ENCODE results near the gene ATP11A. TPM values are rescaled to one million over a fixed set of nuclear protein-coding genes. Genes with fewer than 3 reads are reported as not detected.

ATP11A gene
- total RNA-seq, 1 experiment from 2014 or later: 80.4 TPM

DNA sequence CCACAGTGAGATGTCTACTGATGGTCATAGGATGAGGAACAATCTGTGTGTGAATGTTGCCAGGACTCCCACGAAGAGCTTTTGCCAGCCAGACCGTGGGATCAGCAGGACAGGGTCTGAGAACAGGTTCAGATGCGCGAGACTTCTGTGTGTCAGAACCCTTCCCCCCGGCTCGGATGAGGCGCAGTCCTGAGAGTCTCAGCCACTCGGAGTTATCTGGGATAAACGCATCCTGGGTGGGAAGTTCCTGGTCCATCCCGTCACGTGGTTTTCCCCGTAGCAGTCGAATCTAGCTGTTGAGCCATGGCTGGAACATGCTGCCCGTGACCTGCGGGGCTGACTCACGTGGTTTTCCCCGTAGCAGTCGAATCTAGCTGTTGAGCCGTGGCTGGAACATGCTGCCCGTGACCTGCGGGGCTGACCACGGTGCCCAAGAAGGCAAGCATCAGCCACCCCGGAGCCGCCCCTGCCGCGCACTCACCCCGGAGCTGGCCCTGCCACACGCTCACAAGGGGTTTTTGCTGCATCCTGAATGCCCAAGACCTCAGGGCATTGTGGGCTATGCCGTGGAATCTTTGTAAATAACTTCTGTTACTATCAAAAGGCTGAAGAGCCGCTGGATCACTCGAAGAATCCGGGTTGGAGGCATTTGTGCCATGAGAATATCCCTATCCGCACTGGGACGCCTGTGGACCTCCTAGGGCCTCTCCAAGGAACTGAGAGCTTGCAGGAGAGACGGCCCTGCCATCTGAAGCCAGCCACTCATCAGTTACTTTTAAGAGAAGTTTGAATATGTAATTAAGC, 148.4 kb downstream of the ATP11A start (continued):
- TF ChIP-seq POLR2A (IDR thresholded peaks at IDR 0.05; ENCODE audit: borderline replicate concordance, extremely low read depth, insufficient read depth, insufficient read length): no peak
- no peak for TF ChIP-seq SRF (IDR thresholded peaks at IDR 0.05; ENCODE audit: low read depth)

- ChIA-PET POLR2A (no interaction called here), RAD21 (ENCODE audit: low non-redundant PET in 1 of 2, low total read pairs in 2 of 2, uncharacterized antibody in 2 of 2, unreplicated experiment in 2 of 2) (no interaction called here), CTCF (no interaction called here)
- Histone ChIP-seq H2AFZ (ENCODE audit: low read depth, low read length, poor library complexity, severe bottlenecking) (no peak overlapping the region), H3K9me3 (ENCODE audit: control insufficient read depth in 1 of 2, insufficient read depth in 1 of 2, low read depth in 1 of 2, low read length in 2 of 2) (no peaks in the 10 kb centered on the region), H3K27ac (ENCODE audit: low read depth, low read length) (no peak overlapping the region), H3K79me2 (ENCODE audit: insufficient read depth, low read length) (no peaks in the 10 kb centered on the region), H3K9ac (ENCODE audit: low read length) (no peak overlapping the region), H3K36me3 (ENCODE audit: control insufficient read depth in 1 of 2, insufficient read depth in 2 of 2, low read length in 2 of 2) (peaks cover 7 to 23% of the 10 kb centered on the region in 2 experiments; a peak in 3 of 4 replicates), H4K20me1 (ENCODE audit: insufficient read depth) (no peaks in the 10 kb centered on the region), H3K4me3 (replicated peaks in 1 of 2; ENCODE audit: low read depth in 1 of 2, low read length in 2 of 2) (no peak overlapping the region), H3K4me1 (ENCODE audit: control insufficient read depth in 1 of 2, insufficient read depth in 2 of 2, low read length in 2 of 2) (no peaks in the 10 kb centered on the region), H3K9me2 (ENCODE audit: insufficient read depth) (no peaks in the 10 kb centered on the region), H3K27me3 (ENCODE audit: insufficient read depth, low read length) (no peaks in the 10 kb centered on the region), H3K4me2 (ENCODE audit: low read length) (no peak overlapping the region)
- DNase-seq (ENCODE audit: low read depth, low spot score) (no peak), ATAC-seq (no peak)
- no TSS peak for BruUV-seq (replicated peaks)
- intact Hi-C loops (cut with micrococcal nuclease): no loop called here
- TF ChIP-seq YY1 (IDR thresholded peaks at IDR 0.05; ENCODE audit: extremely low read depth, insufficient replicate concordance, low read depth, low read length) (no peak), RAD21 (IDR thresholded peaks at IDR 0.05; ENCODE audit: low read depth) (no peak), TCF7L2 (IDR thresholded peaks at IDR 0.05; ENCODE audit: borderline replicate concordance, extremely low read depth, insufficient read depth, insufficient read length) (no peak), ZFX (IDR thresholded peaks at IDR 0.05) (no peak), SIN3A (IDR thresholded peaks at IDR 0.05; ENCODE audit: low read depth) (no peak), CBX3 (IDR thresholded peaks at IDR 0.05; ENCODE audit: low read depth) (no peak), CEBPB (IDR thresholded peaks at IDR 0.05; ENCODE audit: low read depth) (no peak), EZH2 (IDR thresholded peaks at IDR 0.05) (no peak), ELF1 (IDR thresholded peaks at IDR 0.05; ENCODE audit: borderline replicate concordance, low read depth) (no peak), FOSL1 (IDR thresholded peaks at IDR 0.05; ENCODE audit: low read depth) (no peak), EZH2phosphoT487 (IDR thresholded peaks at IDR 0.05; ENCODE audit: borderline replicate concordance) (no peak), ZNF274 (IDR thresholded peaks at IDR 0.05; ENCODE audit: low read depth, low read length) (no peak), CTCF (IDR thresholded peaks at IDR 0.05 in 2 of 3, conservative IDR thresholded peaks at IDR 0.05 in 1 of 3; ENCODE audit: borderline replicate concordance in 1 of 3, insufficient read depth in 1 of 3, low read depth in 2 of 3, low read length in 2 of 3) (no peak), EGR1 (IDR thresholded peaks at IDR 0.05; ENCODE audit: low read depth) (no peak), REST (IDR thresholded peaks at IDR 0.05; ENCODE audit: low read depth) (no peak), JUND (IDR thresholded peaks at IDR 0.05) (no peak), SRF (IDR thresholded peaks at IDR 0.05; ENCODE audit: low read depth) (no peak), POLR2A (IDR thresholded peaks at IDR 0.05; ENCODE audit: borderline replicate concordance, extremely low read depth, insufficient read depth, insufficient read length) (no peak)
- TF ChIP-seq, protein P1, sequence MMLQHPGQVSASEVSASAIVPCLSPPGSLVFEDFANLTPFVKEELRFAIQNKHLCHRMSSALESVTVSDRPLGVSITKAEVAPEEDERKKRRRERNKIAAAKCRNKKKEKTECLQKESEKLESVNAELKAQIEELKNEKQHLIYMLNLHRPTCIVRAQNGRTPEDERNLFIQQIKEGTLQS (IDR thresholded peaks at IDR 0.05): no peak
- TF ChIP-seq, protein P2, sequence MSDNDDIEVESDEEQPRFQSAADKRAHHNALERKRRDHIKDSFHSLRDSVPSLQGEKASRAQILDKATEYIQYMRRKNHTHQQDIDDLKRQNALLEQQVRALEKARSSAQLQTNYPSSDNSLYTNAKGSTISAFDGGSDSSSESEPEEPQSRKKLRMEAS (IDR thresholded peaks at IDR 0.05): no peak
Observed at GRCh38 chr13:112838842-112839117, 148.9 kb downstream of the ATP11A start.

Measured in HCT116 (cell line).